ENCODE measurements around the gene RPH3AL. TPM values are rescaled to one million over a fixed set of nuclear protein-coding genes. Genes with fewer than 3 reads are reported as not detected.

RPH3AL gene
- total RNA-seq, 4 donors from 2014 or later, result 9.6 to 62.4 (median 41.9) TPM

DNA sequence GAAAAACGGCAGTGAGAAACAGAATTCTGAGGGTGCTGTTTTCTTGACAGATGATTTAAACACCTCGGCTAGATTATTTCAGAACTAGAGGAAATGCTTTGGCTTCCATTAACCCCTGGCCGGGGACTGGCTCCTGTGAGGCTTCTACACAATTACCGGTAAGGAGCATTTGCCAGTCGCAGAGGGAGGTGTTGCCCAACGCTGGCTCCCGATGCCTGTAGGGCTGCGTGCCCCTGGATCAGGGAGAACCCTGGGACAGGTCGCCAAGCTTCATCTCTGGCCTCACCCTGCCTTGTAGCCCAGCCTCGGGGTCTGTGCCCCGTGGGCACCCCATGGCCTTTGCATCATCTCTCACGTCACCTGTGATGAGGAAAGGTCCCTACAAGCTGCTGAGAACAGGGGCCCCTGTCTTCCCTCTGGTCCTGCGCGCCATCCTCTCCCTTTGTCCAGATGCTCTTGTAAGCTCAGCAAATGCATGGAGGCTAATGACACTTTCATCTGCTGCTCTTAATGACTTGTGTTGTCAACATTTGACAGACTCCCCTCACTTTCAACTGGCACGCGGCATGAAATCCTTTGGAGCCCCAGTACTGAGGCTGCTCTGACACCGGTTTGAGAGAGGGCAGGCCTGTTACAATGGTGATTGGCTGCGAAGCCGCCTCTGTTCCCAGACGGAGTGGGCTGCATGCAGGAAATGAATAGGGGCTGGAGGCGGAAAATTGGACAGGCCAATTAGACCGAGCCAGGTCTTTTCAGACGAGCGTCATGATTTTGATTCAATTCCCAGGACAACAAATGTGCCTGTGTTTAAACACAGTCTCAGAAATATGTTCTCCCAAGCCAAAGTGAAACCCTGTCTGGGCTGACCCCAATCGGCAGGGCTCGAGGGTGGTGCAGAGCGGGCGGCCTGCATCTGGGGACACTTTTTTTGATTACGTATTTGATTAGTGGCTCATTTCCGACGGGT is 85.6 kb downstream of the RPH3AL start:
- peak overlapping the region in 2 of 4 donors; percentile 8 to 59 for H3K27ac ChIP-seq
- H3K9me3 ChIP-seq, result no peaks in the 10 kb centered on the region
- H3K27me3 ChIP-seq, result no peaks in the 10 kb centered on the region
- 41% methylated on average over 31 of the region's 31 CpGs for WGBS, 2 donors
- peak in 1 of 2 donors; percentile 12 for TF ChIP-seq EP300 (IDR thresholded peaks at IDR 0.05)
- no peak for TF ChIP-seq POLR2A (IDR thresholded peaks at IDR 0.05)
- H3K36me3 ChIP-seq, result peaks cover 0 to 8% (median 0%) of the 10 kb centered on the region in 3 donors
- no peak for DNase-seq (ENCODE audit: low spot score in 2 of 2)
- H3K4me3 ChIP-seq, result no peak overlapping the region
- peaks cover 0 to 26% (median 0%) of the 10 kb centered on the region in 4 donors for H3K4me1 ChIP-seq

DNA sequence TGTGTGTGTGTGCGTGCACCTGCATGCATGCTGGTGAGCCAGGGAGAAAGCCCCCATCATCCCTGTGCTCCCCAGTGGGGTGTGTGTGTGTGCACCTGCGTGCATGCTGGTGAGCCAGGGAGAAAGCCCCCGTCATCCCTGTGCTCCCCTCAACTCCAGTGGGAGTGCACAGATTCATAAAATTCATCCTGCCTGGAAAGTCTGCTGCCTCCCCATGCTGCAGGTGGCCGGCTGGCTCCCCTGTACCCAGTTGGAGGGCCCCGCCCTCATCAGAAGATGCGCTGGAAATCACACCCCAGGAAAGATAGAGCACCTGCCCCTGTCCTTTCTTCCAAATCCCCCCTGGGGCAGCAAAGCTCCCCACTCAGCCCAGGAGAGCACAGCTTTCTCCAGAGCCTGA is 86.4 kb downstream of the RPH3AL start:
- no peak for DNase-seq (ENCODE audit: low spot score in 2 of 2)
- Histone ChIP-seq H3K27me3 (no peaks in the 10 kb centered on the region), H3K4me1 (peaks cover 0 to 26% (median 0%) of the 10 kb centered on the region in 4 donors), H3K4me3 (no peak overlapping the region), H3K27ac (no peak overlapping the region), H3K36me3 (peaks cover 0 to 8% (median 0%) of the 10 kb centered on the region in 3 donors), H3K9me3 (no peaks in the 10 kb centered on the region)
- WGBS, 2 donors, result 82 to 93% methylated on average over 6 of the region's 6 CpGs
- TF ChIP-seq POLR2A (IDR thresholded peaks at IDR 0.05) (no peak), EP300 (IDR thresholded peaks at IDR 0.05) (no peak), CTCF (IDR thresholded peaks at IDR 0.05) (no peak)

- peak overlapping the region in 1 of 4 donors; percentile 44 for H3K27ac ChIP-seq
Observed at GRCh38 chr17:265718-266117, 86.9 kb downstream of the RPH3AL start.

GRCh38 chr17:263773-264172 is 88.8 kb downstream of the RPH3AL start:
- 92 to 97% methylated on average over 24 of the region's 24 CpGs for WGBS, 2 donors
- Histone ChIP-seq H3K9me3 (no peaks in the 10 kb centered on the region), H3K27ac (no peak overlapping the region), H3K36me3 (peaks cover 0 to 8% (median 0%) of the 10 kb centered on the region in 3 donors), H3K4me1 (peaks cover 0 to 26% (median 0%) of the 10 kb centered on the region in 4 donors), H3K4me3 (no peak overlapping the region), H3K27me3 (no peaks in the 10 kb centered on the region)
- no peak for DNase-seq (ENCODE audit: low spot score in 2 of 2)
- no peak for TF ChIP-seq CTCF (IDR thresholded peaks at IDR 0.05)

More at GRCh38 chr17:265718-266117, 86.9 kb downstream of the RPH3AL start:
- TF ChIP-seq POLR2A (IDR thresholded peaks at IDR 0.05) (no peak), EP300 (IDR thresholded peaks at IDR 0.05) (no peak), CTCF (IDR thresholded peaks at IDR 0.05) (no peak)
- WGBS, 2 donors, result 53 to 56% methylated on average over 10 of the region's 10 CpGs
- Histone ChIP-seq H3K36me3 (peaks cover 0 to 8% (median 0%) of the 10 kb centered on the region in 3 donors), H3K9me3 (no peaks in the 10 kb centered on the region), H3K27me3 (no peaks in the 10 kb centered on the region), H3K4me1 (peaks cover 0 to 26% (median 0%) of the 10 kb centered on the region in 4 donors), H3K4me3 (no peak overlapping the region)
- DNase-seq (ENCODE audit: low spot score in 2 of 2), result no peak

- H3K27ac ChIP-seq, result no peak overlapping the region
- H3K9me3 ChIP-seq, result no peaks in the 10 kb centered on the region
- H3K4me1 ChIP-seq, result peaks cover 0 to 26% (median 0%) of the 10 kb centered on the region in 4 donors
- no peak for DNase-seq (ENCODE audit: low spot score in 2 of 2)
- no peaks in the 10 kb centered on the region for H3K27me3 ChIP-seq
- H3K4me3 ChIP-seq, result no peak overlapping the region
- TF ChIP-seq EP300 (IDR thresholded peaks at IDR 0.05) (no peak), CTCF (IDR thresholded peaks at IDR 0.05) (no peak), POLR2A (IDR thresholded peaks at IDR 0.05) (no peak)
- H3K36me3 ChIP-seq, result peaks cover 0 to 8% (median 0%) of the 10 kb centered on the region in 3 donors
- WGBS, 2 donors, result 94 to 98% methylated on average over 18 of the region's 18 CpGs
Observed at GRCh38 chr17:263271-263670, 89.3 kb downstream of the RPH3AL start.

Data from tibial nerve (tissue), 4 donors.